ENCODE results near the gene MYO1B.
A peak's percentile ranks its signal among the peaks of the same experiment; 100 is the strongest.

The MYO1B gene

DNA sequence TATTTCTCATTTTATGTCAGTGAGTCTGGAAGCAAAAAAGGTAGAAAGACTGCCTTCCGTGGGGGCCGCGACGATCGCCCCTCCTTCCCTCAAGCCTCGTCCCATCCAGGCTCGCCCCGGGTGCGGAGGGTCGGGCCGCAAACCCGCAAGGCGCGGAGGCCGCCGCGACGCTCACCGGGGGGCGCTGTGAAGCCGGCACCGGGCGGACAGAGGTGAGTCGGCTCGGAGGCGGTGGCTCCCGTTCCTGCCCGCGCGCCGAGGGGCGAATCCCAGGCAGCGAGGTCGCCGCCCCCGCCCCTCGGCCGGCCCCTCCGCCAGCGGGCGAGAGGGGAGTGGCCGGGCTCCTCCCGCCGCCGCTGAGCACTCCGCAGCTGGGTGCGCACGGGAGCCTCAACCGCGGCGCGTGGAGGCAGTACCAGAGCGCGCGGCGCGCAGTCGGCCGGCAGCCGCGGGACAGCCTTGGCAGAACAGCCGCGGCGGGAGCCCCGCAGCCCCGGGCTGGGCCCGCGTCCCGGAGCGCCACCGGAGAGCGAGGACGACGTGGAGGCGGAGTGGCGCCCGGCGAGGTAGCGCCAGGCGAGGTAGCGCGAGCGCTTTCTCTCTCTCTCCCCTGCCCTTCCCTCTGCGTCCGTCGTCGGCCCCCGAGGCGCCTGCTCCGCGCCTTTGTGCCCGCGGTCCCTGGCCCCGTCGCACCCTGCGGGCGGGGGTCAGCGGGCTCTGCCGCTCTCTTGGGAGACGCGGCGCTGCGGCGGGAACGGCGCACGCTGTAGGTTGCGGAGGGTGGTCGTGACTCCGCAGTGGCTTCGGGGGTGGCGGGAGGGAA, at the start of gene MYO1B:
MYO1B (plus strand) TSS at position 359 of the 823 bp plus-strand sequence. CDS start 31,492 bp downstream, outside the sequence.
- no peak for DNase-seq

DNA sequence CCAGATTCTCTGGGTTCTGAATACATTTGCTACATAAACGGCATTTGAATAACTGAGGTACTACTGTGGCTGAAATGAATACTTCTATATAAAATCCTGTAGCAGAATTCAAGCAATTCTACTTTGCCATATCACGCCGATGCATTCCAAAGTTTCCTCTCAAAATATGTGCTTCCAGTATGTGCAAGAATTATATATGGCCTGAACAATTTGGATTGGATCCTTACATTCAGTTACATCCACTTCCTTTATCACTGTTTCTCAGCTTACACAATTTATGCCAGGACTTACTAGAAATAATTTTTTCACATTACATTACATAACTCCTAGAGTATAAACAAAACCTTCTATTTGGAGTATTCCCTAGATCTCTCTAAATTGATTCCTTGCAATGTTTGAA, 48.1 kb upstream of the MYO1B start:
- no peak for DNase-seq

DNA sequence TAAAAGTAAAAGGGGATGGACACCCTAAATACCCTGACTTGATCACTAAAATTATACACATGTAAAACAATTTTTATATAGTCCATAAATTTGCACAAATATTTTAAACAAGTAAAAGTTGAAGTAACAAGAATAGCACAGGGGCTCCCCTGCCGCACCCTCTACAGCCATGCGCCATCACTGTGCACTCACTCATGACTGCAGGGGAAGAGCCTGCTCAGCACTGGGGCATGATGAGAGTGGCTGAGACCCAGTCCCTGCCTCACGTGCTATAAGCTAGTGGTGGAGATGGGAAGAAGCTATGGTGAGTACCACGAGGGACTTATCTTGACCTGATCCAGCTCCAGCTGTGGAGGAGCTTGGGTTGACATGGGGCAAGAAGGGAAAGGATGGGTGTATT, 46.9 kb upstream of the MYO1B start:
- no peak for DNase-seq

DNA sequence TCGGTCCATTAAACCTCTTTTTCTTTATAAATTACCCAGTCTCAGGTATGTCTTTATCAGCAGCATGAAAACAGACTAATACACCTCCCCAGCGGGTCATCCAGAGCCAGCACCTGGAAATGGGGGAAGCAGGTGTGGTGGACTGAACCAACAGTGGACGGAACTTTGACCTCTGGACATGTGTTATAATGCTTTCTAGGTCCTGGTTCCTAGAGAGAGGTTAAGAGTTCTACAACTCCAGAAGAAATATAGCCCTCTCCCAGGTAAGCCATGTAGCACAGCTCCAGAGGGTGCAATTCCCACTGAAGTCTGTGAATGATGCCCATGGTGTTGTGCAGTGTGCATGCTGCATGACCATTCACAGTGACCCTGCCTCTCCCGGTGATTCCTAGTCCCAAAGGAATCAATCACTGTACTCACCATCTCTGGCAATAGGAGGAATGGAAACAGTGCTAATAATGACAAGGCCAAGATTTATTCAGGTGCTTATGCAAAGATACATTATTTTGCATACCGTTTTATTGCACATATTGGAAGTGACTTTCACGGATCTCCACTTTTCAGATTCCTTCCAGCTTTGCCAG, 45.2 kb upstream of the MYO1B start:
- DNase-seq, result no peak

DNA sequence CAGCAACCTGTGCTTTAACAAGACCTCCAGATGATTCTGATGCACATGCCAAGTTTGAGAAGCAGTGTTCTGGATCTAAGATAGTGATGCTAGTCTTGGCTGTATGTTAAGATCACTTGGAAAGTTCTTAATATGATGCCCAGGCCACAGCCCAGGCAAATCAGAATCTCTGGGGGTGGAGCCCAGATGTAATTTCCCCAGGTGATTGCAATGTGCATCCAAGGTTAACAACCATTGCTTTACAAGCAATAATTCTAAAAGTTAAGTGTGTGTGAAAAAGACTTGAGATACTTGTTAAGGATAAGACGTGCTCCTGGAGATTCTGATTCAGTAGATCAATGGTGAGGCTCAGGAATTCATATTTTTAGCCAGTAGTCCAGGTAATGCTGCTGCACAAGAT, 44.3 kb upstream of the MYO1B start:
- DNase-seq, result no peak

DNA sequence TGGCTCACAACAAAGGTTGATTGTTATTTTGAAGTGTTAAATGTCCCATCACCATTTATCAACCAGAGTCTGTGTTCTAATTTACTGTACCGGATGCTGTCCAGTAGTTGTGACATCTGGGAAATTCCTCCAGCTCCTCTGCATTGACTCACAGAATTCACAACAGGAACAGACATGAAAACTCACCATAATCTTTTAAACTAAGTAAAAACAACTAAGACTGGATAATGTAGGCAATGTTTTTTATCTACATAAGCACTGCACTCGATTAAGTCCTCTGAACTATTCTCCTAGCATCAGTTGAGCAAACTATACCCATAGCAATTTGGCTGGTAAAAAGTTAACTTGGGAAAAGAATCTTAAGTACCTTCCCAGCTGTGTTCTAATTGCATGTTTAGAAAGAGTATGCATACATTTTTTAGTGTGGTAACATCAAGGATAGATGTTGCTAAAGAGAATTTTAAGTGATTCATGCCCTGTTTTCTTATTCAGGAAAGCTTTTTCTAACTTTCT, 42.9 kb upstream of the MYO1B start:
- DNase-seq, result no peak

DNA sequence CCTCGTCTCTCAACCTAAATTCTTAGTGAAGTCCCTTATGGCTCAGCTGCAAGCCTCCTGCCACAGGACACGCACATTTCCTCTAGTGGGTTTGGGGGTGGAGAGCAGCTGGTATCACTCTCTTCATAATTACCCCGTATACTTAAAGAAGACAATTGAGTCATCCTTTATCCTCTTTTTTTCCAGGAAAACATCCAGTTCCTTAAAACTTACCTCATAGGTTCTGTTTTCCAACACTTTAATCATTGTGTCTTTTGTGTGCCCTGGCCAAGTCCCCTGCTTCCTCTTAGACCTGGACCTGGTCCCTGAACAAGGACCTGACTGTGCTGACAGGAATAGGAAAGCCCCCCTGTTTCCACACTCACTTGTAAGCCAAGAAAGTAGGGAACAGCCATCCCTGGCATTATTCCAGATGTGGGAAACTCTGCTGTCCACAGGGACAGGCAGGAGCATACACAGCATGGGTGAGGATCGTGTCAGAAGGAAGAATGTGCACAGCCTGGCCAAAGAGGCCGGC, 42.3 kb upstream of the MYO1B start:
- DNase-seq, result no peak

DNA sequence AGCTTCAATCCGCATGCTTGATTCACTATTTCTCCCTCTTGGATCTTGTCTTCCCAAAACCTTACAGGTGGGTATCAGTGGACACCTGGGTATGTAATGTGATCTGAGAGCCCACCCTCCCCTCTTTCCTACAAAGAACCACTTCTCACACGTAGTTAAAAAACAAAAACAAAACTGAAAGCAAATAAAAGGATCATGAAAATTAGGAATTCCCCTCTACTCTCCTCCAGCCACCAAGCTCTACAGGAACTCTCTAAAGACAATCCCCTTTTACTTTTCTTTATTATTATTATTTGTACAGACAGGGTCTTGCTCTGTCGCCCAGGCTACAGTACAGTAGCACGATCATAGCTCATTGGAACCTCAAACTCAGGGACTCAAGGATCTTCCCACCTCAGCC, 40.8 kb upstream of the MYO1B start:
- no peak for DNase-seq

DNA sequence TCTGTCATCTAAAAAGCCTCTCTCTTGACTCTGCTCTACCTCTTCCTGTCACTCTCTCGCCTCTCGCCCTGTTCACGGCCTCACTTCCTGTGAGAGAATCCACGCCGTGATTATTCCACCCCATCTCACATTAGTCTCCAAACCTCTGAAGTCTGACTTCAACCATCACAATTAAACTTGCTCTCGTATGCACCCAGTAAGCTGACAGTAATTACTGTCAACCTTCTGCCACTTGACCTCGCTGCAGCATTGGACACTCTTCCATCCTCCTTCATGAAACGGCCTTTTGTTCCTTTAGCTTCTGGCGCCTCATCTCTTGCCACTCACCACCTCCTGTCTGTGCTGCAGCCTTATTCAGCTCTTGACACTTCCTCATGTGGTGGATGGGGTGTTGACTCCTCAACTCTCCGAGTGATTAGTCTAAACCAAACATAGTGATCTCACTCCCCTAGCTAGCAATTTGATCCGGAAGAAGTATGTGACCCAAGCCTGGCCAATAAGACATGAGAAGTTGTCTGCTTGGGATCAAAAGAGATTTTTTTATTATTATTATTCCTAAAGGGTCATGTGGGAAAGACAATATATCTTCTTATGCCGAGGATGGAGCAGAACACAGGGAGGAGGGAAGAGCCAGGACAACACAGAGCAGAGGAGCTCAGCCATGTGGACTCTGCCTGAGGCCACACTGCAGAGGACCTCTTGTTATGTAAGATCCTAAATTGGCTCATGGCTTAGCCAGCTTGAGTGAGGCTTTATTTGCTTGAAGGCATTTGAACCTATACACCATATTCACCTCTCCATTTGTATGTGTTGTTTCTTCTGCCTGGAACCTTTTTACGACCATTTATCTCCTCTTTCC, 38.4 kb upstream of the MYO1B start:
- no peak for DNase-seq

DNA sequence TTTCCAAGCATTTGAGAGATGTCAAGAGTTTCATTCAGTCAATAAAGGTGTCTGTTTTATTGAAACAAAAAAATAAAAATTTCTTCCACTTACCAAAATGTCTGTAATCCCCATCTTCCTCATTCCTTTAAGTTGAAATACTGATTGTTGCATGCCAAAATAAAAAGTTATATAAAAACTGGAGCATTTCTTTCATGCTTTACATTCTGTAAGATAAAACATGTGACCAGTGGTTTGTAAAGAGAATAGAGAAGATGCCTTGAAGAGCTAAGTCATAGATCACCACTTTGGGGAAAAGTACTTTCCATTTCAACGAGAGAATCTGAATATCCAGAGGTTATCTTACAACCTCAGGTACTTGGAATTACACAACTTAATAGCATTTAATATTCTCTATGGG, 35.9 kb upstream of the MYO1B start:
- DNase-seq, result no peak

DNA sequence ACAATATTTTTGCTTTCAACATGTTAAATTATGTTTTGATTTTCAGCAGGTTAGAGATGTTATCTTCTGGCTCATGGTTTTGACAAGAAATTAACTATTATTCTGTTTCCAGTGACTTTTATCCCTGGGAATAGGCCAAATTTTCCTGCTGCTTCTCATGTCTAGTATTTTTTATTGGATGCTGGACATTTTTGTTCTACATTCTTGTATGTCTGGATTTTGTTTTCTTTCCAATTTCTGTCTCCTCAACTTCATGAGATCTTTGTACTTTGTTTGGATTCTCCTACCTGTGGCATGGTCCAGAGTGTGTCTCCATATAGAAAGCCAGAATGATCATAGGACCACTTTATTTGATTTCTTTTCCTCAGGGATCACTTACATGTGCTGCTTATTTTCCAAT, 33.1 kb upstream of the MYO1B start:
- no peak for DNase-seq

DNA sequence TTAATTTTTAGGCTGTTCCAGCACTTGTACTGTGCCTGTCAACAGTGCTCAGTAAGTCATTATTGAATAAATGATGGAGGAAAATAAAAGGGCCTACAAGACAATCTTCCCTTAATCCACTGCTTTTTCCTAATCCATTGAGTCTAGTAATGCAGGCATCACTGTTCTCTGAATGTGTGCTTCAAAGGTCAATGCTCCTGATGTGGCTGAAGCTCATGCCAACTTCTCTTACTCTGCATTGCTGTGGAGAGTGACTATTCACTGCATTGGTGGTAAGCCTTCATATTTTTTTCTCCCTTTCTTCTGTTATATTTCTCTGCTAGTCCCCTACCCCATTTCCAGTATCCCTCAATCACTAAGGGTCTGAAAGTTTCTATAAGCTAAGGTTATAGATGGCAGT, 31.9 kb upstream of the MYO1B start:
- DNase-seq, result no peak

DNA sequence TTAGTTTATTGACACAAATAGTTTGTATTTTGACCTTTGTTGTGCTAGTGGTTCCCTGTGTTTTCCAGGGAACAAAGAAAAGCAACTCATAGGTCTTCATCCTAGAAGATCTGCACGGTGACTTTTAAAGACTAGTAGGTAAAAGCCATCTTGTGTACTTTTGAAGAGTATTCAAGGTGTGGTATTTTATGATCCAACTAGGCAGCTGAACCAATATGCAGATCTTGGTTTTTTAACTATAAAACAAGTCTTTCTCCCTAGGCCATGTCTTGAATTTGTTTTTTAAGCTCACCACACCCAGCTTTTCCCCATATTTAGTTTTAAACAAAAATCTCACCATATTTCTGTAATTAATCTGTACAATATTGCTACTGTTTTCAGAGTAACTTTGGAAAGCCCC, 30.0 kb upstream of the MYO1B start:
- DNase-seq, result no peak

DNA sequence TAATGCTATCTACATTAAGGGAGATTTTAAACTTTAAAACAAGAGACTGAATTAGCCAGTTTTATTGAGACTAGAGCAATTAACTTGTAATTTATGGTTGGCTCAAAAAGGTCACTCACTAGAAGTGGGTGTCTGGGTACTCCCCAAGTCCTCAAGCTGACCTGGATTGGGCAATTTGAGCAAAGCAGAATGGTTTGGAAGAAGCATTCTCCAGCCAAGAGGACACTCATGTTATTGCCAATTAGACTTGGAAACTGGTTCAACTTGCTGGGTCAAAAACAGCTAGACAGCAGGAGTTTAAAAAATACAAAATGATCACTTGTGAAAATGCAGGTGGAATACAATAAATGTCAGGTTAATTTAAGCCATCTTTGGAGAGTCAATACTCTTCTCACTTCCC, 29.5 kb upstream of the MYO1B start:
- DNase-seq, result no peak

DNA sequence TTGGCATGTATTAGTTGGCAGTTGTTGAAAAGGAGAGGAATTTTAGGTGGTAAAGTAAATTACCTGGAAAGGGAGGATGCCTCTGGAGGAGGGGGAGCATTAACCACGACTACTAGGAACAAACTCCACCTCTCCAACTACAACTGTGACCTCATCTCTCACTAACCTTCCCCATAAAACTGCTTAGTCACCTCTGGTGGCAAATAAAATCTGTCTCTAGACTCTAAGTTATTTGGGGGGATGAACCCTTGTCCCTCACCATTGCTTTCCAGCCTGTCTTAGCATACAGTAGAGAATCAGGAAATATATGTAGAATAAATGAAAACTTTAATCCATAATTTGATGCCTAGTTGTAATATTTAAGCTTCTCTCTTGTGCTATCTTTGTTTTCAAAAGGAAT, 27.6 kb upstream of the MYO1B start:
- no peak for DNase-seq

DNA sequence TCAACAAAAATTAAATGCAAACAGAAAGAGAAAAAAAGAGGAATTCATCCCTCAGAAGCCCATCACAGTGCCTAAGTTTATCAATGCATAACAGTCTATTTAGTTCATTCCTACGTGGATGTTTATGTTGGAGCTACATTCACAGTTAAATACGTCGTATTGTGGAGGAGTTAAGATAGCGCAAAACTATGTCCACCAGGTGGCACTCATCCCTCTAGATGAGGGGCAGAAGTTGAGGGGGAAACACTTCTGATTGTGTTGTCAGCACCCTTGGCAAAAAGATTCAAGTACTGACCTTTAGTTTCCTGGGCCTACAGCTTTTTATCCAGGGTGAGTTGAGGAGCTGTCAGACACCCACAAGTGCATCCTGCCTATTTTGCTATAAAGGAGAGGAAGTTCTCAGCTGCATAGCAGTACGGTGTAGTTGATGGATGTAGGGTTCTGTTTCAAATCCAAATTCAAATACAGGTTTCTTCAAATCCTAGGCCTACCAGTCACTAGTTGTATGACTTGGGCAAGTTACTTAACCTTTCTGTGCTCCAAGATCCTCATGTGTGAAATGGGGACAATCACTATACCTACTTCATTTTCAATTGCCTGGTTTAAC, 26.8 kb upstream of the MYO1B start:
- DNase-seq, result peak; percentile 6

DNA sequence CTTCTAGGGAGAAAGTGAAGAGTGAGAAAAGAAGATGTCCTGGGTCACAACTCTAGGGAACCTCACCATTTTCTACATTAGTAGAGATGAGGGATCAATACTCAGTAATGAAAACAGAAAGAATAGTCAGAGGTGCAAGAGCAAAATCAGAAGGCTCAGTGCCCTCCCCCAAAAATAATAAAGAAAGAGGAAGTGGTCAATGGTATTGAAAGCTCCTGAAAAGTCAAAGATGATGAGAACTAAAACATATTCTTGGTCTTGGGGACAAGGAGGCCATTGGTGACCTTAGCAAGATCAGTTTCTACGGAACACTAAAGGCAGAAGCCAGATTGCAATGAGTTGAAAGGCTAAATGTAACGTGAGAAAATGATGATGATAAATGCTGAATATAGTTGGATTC, 24.5 kb upstream of the MYO1B start:
- no peak for DNase-seq

DNA sequence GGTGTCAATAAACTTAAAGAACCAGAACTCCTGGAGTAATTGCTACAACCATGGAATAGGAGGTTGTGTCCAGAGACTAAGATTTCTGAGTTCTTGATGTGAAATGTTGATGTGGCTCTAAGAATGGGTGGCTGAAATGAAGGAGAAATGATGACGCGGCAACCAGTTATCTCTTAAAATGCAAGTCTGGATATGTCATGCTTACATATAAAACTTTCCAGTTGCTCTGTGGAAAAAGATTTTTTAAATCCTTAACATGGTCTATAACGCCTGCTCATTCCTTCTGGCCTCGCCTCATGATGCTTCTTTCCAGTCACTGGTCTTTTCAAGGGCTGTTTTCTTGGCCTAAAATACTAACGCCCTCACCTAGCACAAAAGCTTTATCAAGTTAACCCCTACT, 23.5 kb upstream of the MYO1B start:
- no peak for DNase-seq

DNA sequence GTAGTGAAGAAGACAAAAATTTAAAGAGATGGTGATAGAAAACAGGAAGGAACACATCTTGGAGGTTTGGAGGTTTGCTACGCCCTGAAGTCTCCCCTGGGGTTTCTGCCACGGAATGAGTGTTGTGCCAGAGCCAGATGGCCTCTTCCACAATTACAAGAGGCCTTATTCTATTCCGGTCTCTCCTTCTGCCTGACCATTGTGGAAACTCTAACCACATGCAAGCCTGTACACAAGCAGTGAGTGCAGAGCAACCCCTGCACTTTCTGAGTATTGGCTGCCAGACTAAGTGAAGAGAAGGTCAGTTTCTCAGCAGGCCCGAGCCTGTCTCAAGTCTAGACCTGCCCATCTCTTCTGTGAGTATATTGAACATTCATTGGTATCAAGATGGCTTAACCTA, 22.7 kb upstream of the MYO1B start:
- peak; percentile 30 for DNase-seq

DNA sequence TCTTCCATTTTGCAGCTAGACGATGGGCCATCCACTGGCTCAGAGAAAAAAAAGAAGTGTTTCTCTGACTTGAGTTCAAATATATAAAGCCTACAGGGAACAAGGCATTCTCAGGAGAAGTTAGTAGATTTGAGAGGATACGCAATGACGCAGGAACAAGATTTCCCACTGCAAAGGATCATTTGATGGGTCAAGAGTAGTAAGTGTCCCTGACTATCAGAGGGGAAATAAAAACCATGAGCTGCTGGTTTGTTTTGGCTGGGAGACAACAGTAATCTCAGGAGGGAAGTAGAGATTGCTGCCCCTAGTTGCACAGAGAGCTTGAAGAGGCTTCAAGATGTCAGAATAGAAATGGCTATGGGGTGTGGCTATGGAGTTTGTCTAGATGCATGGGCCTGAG, 22.3 kb upstream of the MYO1B start:
- no peak for DNase-seq

DNA sequence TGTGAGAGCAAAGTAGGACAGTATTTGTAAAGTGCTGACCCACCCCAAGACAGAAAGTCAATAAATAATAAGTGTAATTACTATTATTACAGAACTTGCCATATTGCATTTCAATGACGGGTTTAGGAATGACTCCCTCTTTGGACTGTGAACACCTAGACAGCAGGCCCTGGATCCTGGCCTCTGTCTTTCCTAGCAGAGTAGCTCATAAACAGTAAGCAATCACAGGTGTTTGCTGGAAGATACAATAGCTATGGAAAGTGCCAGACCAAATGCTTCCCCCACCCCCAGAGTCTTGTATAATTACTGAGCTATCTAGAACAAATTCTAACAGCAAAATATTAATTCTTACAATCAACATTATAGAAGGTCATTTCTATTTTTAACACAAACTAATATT, 20.1 kb upstream of the MYO1B start:
- DNase-seq, result no peak

DNA sequence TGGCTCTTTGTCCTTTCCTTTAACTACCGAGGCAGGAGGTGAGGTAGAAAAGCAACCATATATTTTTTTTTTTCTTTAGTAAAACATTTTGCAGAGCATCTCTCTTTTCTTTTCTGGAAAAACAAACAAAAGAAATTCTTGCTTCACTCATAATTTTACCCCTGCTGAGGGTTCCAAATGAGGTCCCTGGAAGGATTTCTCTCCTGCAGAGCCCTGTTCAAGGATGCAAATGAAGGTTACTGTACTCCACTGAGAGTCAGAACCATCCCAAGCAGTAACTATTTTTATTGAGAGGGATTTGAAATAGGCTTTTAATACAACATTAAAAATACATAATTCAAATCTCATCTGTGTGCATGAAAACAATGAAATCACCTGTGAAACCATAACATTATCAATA, 19.5 kb upstream of the MYO1B start:
- no peak for DNase-seq

DNA sequence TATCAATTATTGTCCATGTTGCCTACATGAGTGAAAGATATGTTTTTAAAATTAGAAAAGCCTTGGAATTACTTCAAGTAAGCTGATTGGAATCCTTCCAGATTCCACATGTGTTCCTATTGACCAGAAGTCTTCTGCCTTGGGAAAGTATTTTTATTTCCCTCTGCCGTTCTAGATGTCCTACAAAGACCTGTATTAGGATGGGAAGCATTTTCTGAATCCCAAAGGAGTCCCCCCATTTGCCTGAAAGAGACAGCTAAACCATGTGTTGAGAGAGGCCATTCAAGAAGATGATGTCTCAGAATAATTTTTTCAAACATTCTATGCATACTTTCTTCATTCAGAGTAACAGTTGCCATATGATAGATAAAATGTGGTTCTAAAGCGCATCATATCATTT, 19.0 kb upstream of the MYO1B start:
- no peak for DNase-seq
